ENCODE data around the gene POLA2. TPM values are rescaled to one million over a fixed set of nuclear protein-coding genes. Genes with fewer than 3 reads are reported as not detected.

Gene POLA2
- total RNA-seq, 1 donor from 2014 or later: 43.4 TPM

DNA sequence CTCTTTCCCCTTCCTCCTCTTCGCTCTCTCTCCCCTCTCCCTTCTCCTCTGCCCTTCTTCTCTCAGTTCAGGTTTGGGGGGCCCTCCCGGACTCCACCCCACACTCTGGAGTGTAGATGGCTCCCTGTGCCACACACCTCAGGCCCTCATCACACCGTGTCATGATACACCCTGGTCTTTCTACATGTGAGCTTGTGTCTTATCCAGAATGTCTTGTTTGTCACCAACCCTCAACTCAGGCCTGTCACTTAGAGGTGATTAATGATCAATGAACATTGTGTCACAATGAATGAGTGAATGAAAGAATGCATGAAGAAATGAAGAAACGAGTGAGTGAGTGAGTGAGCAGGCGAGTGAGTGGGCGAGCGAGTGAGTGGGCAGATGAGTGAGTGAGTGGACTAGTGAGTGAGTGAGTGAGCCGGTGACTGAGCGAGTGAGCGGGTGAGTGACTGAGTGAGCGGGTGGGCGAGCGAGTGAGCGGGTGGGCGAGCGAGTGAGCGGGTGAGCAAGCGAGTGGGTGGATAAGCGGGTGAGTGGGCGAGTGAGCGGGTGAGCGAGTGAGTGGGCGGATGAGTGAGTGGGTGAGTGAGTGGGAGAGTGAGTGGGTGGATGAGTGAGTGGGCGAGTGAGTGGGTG, 46.2 kb upstream of the POLA2 start:
- Mint-ChIP-seq H3K4me1 (peaks cover 8% of the 10 kb centered on the region), H3K4me3 (no peak overlapping the region), H3K27ac (no peak overlapping the region), H3K36me3 (ENCODE audit: low read depth) (peaks cover 16% of the 10 kb centered on the region), H3K9me3 (no peaks in the 10 kb centered on the region), H3K27me3 (no peaks in the 10 kb centered on the region)
- TF ChIP-seq, protein P1, sequence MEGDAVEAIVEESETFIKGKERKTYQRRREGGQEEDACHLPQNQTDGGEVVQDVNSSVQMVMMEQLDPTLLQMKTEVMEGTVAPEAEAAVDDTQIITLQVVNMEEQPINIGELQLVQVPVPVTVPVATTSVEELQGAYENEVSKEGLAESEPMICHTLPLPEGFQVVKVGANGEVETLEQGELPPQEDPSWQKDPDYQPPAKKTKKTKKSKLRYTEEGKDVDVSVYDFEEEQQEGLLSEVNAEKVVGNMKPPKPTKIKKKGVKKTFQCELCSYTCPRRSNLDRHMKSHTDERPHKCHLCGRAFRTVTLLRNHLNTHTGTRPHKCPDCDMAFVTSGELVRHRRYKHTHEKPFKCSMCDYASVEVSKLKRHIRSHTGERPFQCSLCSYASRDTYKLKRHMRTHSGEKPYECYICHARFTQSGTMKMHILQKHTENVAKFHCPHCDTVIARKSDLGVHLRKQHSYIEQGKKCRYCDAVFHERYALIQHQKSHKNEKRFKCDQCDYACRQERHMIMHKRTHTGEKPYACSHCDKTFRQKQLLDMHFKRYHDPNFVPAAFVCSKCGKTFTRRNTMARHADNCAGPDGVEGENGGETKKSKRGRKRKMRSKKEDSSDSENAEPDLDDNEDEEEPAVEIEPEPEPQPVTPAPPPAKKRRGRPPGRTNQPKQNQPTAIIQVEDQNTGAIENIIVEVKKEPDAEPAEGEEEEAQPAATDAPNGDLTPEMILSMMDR (IDR thresholded peaks at IDR 0.05): no peak
- intact Hi-C loops (cut with micrococcal nuclease): no loop called here
- ATAC-seq (ENCODE audit: low read depth) (no peak), DNase-seq (no peak)
- ChIA-PET POLR2A (no interaction called here), CTCF (interaction anchor here (0.6 kb wide), 1 partner anchor 106 kb away, joined by 4 read pairs; no protein-coding TSS in a partner anchor)

DNA sequence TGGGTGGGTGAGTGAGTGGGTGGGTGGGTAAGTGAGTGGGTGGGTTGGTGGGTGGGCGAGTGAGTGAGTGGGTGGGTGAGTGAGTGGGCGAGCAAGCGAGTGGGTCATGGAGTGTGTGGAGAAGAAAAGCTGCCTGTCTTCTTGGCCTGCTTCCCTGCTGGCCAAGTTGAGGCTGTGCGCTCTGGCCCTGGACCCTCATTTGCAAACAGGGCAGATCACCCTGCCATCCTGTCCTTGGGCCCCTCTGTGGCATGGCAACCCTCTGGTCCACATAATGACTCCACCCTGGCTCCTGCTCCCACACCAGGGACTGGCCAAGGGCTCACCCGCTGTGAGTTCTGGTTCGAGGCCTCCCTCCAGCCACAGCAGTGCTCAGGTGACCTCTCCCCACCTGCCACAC, 44.9 kb upstream of the POLA2 start:
- Mint-ChIP-seq H3K4me1 (peaks cover 8% of the 10 kb centered on the region), H3K4me3 (no peak overlapping the region), H3K27me3 (no peaks in the 10 kb centered on the region), H3K36me3 (ENCODE audit: low read depth) (peaks cover 5% of the 10 kb centered on the region), H3K27ac (no peak overlapping the region), H3K9me3 (no peaks in the 10 kb centered on the region)
- TF ChIP-seq, protein P1 (IDR thresholded peaks at IDR 0.05): no peak
- intact Hi-C loops (cut with micrococcal nuclease): no loop called here
- DNase-seq: no peak
- no peak for ATAC-seq (ENCODE audit: low read depth)
- POLR2A ChIA-PET: no interaction called here
- CTCF ChIA-PET: no interaction called here

- intact Hi-C loops (cut with micrococcal nuclease): no loop called here
- TF ChIP-seq, protein P1 (IDR thresholded peaks at IDR 0.05): no peak
- Mint-ChIP-seq H3K4me3 (no peak overlapping the region), H3K9me3 (no peaks in the 10 kb centered on the region), H3K4me1 (peaks cover 8% of the 10 kb centered on the region), H3K36me3 (ENCODE audit: low read depth) (peaks cover 2% of the 10 kb centered on the region), H3K27me3 (no peaks in the 10 kb centered on the region), H3K27ac (no peak overlapping the region)
- DNase-seq (no peak), ATAC-seq (ENCODE audit: low read depth) (no peak)
- POLR2A ChIA-PET: no interaction called here
- CTCF ChIA-PET: no interaction called here
Measured at GRCh38 chr11:65217441-65218423, 44.0 kb upstream of the POLA2 start.

DNA sequence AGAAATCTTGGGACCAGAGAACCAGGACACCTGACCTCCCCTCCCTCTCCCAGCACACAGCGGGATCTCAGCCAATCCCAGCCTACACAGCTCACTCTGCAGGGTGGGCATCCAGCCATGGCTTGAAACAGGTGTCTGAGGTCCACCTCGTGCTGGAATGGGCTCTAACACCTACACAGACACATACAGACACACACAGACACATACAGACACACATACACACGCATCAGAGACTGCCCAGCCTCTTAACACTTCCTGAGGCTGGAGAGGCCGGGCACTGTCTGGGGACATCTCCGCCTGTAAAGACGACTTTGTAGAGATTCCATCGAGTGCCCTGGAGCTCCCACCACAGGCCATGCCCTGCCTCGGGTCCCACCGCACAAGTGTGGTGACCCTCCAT, 43.3 kb upstream of the POLA2 start:
- Mint-ChIP-seq H3K27ac (no peak overlapping the region), H3K4me3 (no peak overlapping the region), H3K4me1 (peaks cover 6% of the 10 kb centered on the region), H3K27me3 (no peaks in the 10 kb centered on the region), H3K9me3 (no peaks in the 10 kb centered on the region), H3K36me3 (ENCODE audit: low read depth) (no peaks in the 10 kb centered on the region)
- TF ChIP-seq, protein P1 (IDR thresholded peaks at IDR 0.05): no peak
- ChIA-PET POLR2A (no interaction called here), CTCF (no interaction called here)
- DNase-seq (no peak), ATAC-seq (ENCODE audit: low read depth) (no peak)
- intact Hi-C loops (cut with micrococcal nuclease): no loop called here

DNA sequence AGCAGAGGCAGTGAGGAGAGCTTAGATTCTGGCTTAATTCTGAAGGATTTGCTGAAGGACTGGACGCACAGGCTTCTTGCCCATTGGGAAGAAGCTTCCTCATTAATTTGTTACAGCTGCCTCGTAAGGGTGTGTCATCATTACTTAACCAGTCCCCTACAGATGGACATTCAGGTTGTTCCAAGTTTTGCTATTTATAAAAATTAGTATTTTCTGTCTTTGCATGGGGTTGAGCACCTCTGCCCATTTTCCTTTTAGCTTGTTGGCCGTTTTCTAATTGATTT, 41.9 kb upstream of the POLA2 start:
- H3K27ac Mint-ChIP-seq: no peak overlapping the region
- intact Hi-C loops (cut with micrococcal nuclease): no loop called here
- H3K4me1 Mint-ChIP-seq: no peaks in the 10 kb centered on the region
- no peak overlapping the region for H3K4me3 Mint-ChIP-seq
- no peaks in the 10 kb centered on the region for H3K36me3 Mint-ChIP-seq (ENCODE audit: low read depth)
- POLR2A ChIA-PET: no interaction called here
- TF ChIP-seq, protein P1 (IDR thresholded peaks at IDR 0.05): no peak
- H3K27me3 Mint-ChIP-seq: no peaks in the 10 kb centered on the region
- no peaks in the 10 kb centered on the region for H3K9me3 Mint-ChIP-seq
- ATAC-seq (ENCODE audit: low read depth) (no peak), DNase-seq (no peak)
- CTCF ChIA-PET: no interaction called here

All from activated B cell treated with CpG ODN at 0.5 μM for 24 hours (primary cell).